Activated CD4-positive, alpha-beta memory T cell treated with anti-CD3 and anti-CD28 coated beads for 36 hours (primary cell): ENCODE data around the gene SLCO4A1. TPM values are rescaled to one million over a fixed set of nuclear protein-coding genes. Genes with fewer than 3 reads are reported as not detected.

Experiments
- CTCF ChIA-PET: fragments of 350-600 bp; sonication (Branson Sonifier 250); formaldehyde crosslinking; loops from one replicate; lab custom pipeline; 2021; ENCODE audit warnings: antibody characterized with exemption, inconsistent platforms; lab: Charles Lee
- POLR2A ChIA-PET: fragments of 350-600 bp; sonication (Branson Sonifier 250); formaldehyde crosslinking; loops from one replicate; lab custom pipeline; 2021; ENCODE audit warnings: antibody characterized with exemption; lab: Charles Lee
- DNase-seq: peaks from one replicate; pipeline ENCODE4 v3.0.0-alpha.2; 2020
- H3K27ac Mint-ChIP-seq: one replicate; pipeline ENCODE4 v1.8.0; 2021; ENCODE audit warnings: mixed read lengths
- H3K27me3 Mint-ChIP-seq: one replicate; pipeline ENCODE4 v1.8.0; 2021; ENCODE audit warnings: mixed read lengths
- H3K36me3 Mint-ChIP-seq: one replicate; pipeline ENCODE4 v1.8.0; 2021; ENCODE audit warnings: mixed read lengths
- H3K4me1 Mint-ChIP-seq: one replicate; pipeline ENCODE4 v1.8.0; 2021; ENCODE audit warnings: low read depth, mixed read lengths
- H3K4me3 Mint-ChIP-seq: one replicate; pipeline ENCODE4 v1.8.0; 2021; ENCODE audit warnings: mild to moderate bottlenecking, mixed read lengths
- H3K9me3 Mint-ChIP-seq: one replicate; pipeline ENCODE4 v1.8.0; 2021; ENCODE audit warnings: mixed read lengths
- intact Hi-C: fragments of 100-400 bp; cut with micrococcal nuclease; formaldehyde crosslinking; loops from one replicate; pipeline ENCODE4 v1.15.1; 2023
- total RNA-seq, 2 experiments: library from RNA; stranded (reverse); gene quantifications; one replicate each; pipeline ENCODE4 v1.2.3, GENCODE V29; 2021

The SLCO4A1 gene
- total RNA-seq, 2 experiments from 2014 or later: 29.6 to 30.7 TPM

DNA sequence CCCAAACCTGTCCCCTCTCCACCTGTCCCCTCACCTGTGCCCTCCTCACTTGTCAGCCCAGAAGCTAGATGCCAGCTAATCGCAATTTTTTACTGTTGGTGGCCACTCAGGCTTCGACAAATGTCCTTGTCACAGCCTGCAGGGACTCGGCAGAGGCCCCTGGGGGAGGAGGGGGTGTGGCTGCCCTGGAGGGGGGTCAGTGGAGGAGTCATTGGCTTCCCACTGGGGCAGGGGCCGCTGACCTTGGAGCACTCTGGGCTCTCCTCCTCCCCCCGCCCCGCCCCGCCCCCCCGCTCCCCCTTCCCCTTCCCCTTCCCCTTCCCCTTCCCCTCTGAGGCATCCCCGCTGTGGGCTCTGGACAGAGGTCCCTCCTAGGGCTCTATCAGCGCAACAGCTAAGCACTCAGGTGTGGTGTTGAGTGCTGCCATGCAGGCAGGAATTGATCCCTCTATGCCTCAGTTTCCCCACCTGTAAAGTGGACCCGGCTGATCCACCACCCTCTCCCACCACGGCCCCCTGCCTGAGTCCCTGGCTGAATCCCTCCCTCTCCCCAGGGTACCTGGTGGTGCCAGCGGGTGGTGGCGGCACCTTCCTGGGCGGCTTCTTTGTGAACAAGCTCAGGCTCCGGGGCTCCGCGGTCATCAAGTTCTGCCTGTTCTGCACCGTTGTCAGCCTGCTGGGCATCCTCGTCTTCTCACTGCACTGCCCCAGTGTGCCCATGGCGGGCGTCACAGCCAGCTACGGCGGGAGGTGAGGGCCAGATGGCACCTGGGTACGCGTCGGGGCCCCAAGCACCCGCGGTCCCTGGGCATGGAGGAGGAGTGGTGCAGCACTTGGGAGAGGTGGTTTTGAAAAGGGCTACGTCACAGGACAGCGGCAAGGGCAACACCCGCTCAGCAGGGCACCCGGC is 23.8 kb downstream of the SLCO4A1 start:
- Mint-ChIP-seq H3K4me3 (no peak overlapping the region), H3K9me3 (no peaks in the 10 kb centered on the region), H3K27ac (no peak overlapping the region), H3K27me3 (no peaks in the 10 kb centered on the region), H3K4me1 (no peaks in the 10 kb centered on the region), H3K36me3 (peaks cover 15% of the 10 kb centered on the region)
- ChIA-PET POLR2A (interaction anchor here (0.6 kb wide), 1 partner anchor 68 kb away, joined by 3 read pairs; no protein-coding TSS in a partner anchor), CTCF (interaction anchor here (1.4 kb wide), 1 partner anchor 125 kb away, joined by 9 read pairs; no protein-coding TSS in a partner anchor)
- intact Hi-C loops: no loop called here
- DNase-seq: no peak

DNA sequence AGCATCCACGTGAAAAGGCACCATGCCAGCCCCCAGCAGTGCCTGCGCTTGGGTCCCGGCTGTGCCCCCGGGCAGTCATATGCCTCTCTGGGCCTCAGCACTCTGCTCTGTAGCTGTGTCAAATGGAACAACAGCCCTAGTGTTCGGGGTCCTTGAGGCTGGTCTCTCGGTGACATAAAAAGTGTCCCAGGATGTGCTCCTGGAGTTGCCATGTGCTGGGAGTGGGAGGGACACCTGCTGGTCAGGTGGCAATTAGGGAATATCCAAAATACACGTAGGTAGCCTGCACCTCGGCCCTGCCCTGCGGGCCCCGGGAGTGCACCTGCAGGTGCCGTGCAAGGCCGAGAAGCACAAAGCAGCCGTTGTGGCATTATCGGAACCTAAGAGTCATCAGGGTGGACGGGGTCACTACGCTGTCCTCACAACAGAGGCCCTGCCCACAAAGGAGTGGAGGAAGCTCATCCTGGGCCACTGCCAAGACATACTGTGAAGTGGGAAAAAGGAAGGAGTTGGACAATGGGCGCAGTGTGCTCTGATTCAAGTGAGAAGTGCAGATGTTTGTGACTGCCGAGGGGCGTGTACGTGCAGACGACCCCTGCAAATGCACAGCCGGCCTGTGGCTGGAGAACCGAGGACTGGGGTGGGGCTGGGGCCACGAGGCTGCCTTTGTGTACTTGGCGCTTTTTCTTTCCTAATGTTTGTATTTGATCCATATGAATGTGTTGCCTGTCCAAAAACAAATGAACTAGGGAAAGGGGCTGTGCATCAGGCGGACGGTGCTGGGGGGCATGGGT is 24.6 kb downstream of the SLCO4A1 start:
- CTCF ChIA-PET: interaction anchor here (0.8 to 1.4 kb wide), 3 partner anchors 19 to 125 kb away, joined by 3 to 9 read pairs (median 7); no protein-coding TSS in a partner anchor
- Mint-ChIP-seq H3K4me1 (no peaks in the 10 kb centered on the region), H3K4me3 (no peak overlapping the region), H3K9me3 (no peaks in the 10 kb centered on the region), H3K27me3 (no peaks in the 10 kb centered on the region), H3K27ac (no peak overlapping the region), H3K36me3 (peaks cover 21% of the 10 kb centered on the region)
- no peak for DNase-seq
- intact Hi-C loops: no loop called here
- POLR2A ChIA-PET: no interaction called here

DNA sequence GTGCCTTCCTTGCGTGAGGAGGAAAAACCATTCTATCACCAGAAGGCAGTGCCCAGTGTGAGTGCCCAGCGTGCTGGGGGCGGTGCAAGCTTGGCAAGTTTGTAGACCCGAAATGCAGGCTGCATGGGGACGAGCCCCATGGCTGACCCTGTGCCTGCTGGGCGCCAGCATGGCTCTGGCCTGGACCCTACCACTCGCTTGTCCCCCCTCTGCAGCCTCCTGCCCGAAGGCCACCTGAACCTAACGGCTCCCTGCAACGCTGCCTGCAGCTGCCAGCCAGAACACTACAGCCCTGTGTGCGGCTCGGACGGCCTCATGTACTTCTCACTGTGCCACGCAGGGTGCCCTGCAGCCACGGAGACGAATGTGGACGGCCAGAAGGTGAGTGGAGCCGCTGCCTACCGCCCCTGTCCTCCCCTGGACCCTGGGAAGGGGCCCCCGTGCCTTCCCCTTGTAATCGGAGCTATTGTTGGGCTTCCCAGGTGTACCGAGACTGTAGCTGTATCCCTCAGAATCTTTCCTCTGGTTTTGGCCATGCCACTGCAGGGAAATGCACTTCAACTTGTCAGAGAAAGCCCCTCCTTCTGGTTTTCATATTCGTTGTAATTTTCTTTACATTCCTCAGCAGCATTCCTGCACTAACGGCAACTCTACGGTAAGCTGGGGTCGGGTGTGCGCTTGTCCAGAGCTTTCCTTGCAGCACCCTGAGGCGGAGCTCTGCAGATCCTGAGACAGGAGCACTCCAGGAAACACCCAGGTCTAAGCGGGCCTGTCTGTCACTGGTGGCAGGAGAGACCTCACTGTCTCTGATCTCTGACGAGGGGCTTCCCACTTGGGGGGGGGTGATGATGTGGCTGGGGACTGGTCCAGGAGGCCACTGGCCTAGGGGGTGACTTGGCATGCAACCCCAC is 25.5 kb downstream of the SLCO4A1 start:
- DNase-seq: no peak
- ChIA-PET CTCF (interaction anchor here (0.8 to 1.2 kb wide), 2 partner anchors 18 to 124 kb away, joined by 3 to 7 read pairs; no protein-coding TSS in a partner anchor), POLR2A (no interaction called here)
- H3K27me3 Mint-ChIP-seq: no peaks in the 10 kb centered on the region
- H3K4me1 Mint-ChIP-seq: no peaks in the 10 kb centered on the region
- H3K27ac Mint-ChIP-seq: no peak overlapping the region
- no peak overlapping the region for H3K4me3 Mint-ChIP-seq
- H3K9me3 Mint-ChIP-seq: no peaks in the 10 kb centered on the region
- intact Hi-C loops: no loop called here
- peaks cover 25% of the 10 kb centered on the region for H3K36me3 Mint-ChIP-seq

DNA sequence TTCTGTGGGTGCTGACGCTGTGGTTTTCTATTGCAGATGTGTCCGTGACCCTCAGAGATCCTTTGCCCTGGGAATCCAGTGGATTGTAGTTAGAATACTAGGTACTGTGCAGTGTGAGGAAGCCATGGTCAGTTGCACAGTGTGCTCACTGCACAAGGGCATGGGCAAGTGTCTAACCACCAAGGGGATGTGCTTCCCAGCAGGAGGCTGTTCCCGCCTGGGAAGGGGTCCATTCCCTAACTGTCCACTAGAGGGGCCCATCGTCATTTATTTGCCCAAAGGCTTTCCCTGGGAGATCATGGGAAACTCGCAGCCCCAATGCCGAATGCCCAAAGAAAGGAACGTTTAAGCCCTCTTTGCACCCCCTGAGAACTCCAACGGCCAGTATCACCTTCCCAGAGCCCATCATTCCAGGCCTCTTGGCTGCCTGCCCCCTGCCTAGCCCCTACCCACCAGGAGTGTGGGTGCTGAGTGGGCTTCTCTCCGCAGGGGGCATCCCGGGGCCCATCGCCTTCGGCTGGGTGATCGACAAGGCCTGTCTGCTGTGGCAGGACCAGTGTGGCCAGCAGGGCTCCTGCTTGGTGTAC is 26.2 kb downstream of the SLCO4A1 start:
- Mint-ChIP-seq H3K4me3 (no peak overlapping the region), H3K4me1 (no peaks in the 10 kb centered on the region), H3K27ac (no peak overlapping the region), H3K9me3 (no peaks in the 10 kb centered on the region), H3K36me3 (peaks cover 25% of the 10 kb centered on the region), H3K27me3 (no peaks in the 10 kb centered on the region)
- peak; percentile 45 for DNase-seq
- ChIA-PET POLR2A (no interaction called here), CTCF (interaction anchor here (1.2 to 1.4 kb wide), 2 partner anchors 123 kb away, joined by 7 to 9 read pairs; no protein-coding TSS in a partner anchor)
- intact Hi-C loops: no loop called here

DNA sequence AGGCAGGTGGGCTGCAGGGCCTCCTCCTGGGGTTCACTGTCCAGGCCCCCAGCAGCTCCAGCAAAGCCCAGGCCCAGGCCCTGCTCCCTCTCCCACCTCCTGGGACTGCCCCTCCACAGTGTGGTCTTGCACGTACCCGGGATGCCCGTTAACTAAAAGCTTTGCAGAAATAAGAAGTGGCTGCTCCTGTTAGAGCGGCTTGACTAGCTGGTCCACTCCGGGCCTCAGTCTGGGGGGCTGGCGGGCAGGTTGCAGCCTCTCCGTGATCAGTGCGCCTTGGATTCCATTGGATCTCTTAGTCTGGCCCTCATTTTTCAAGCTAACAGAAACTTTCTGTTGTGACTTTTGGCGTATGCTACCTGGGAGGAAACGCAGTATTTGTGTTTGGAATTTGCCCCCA is 26.9 kb downstream of the SLCO4A1 start:
- no peak for DNase-seq
- no peak overlapping the region for H3K27ac Mint-ChIP-seq
- no peaks in the 10 kb centered on the region for H3K4me1 Mint-ChIP-seq
- H3K36me3 Mint-ChIP-seq: peaks cover 25% of the 10 kb centered on the region
- no peak overlapping the region for H3K4me3 Mint-ChIP-seq
- ChIA-PET CTCF (interaction anchor here (0.9 to 1.4 kb wide), 3 partner anchors 121 to 139 kb away, joined by 6 to 9 read pairs (median 8); no protein-coding TSS in a partner anchor), POLR2A (no interaction called here)
- H3K27me3 Mint-ChIP-seq: no peaks in the 10 kb centered on the region
- intact Hi-C loops: no loop called here
- H3K9me3 Mint-ChIP-seq: no peaks in the 10 kb centered on the region

DNA sequence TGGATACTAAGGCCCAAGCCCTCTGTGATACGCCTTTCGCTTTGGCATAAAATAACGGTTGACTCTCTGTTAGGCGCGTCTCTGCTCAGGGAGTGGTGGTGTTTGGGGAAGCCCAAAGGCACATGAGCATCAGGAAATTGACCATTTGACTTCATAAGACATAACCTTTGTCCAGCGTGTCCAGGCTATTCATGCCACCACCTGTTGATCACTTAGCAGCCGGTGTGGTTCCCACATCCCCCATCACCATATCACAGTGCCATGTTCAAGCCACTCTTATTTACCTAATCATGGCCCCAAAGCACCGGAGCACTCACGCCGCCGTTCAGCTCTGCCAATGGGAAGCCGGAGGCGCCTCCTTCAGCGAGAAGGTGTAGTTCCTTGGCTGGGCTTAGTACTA is 27.9 kb downstream of the SLCO4A1 start:
- H3K4me3 Mint-ChIP-seq: no peak overlapping the region
- POLR2A ChIA-PET: no interaction called here
- intact Hi-C loops: no loop called here
- DNase-seq: no peak
- no peaks in the 10 kb centered on the region for H3K27me3 Mint-ChIP-seq
- H3K36me3 Mint-ChIP-seq: peaks cover 25% of the 10 kb centered on the region
- CTCF ChIA-PET: interaction anchor here (0.9 to 1.4 kb wide), 2 partner anchors 120 to 122 kb away, joined by 6 to 9 read pairs; no protein-coding TSS in a partner anchor
- no peaks in the 10 kb centered on the region for H3K4me1 Mint-ChIP-seq
- H3K9me3 Mint-ChIP-seq: no peaks in the 10 kb centered on the region
- H3K27ac Mint-ChIP-seq: no peak overlapping the region

DNA sequence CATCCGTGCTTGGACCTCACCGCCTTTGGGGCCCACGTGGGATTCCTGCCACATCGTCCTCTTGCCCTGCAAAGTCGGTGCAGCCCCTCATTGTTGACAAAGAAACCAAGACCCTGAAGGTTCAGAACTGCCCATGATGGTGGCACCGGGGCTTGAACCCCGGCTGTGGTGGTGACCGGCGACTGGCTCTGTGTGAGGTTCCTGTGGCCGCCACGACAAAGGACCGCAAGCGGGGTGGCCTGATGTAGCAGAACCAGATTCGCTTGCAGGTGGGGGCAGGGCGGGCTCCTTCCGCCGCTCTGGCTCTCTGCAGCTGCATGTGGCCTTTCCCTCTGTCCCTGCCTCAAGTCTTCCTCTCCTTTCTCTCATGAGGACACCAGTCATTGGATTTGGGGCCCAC is 28.7 kb downstream of the SLCO4A1 start:
- H3K27ac Mint-ChIP-seq: no peak overlapping the region
- no peak for DNase-seq
- H3K27me3 Mint-ChIP-seq: no peaks in the 10 kb centered on the region
- ChIA-PET POLR2A (no interaction called here), CTCF (no interaction called here)
- no peak overlapping the region for H3K4me3 Mint-ChIP-seq
- intact Hi-C loops: no loop called here
- no peaks in the 10 kb centered on the region for H3K4me1 Mint-ChIP-seq
- H3K9me3 Mint-ChIP-seq: no peaks in the 10 kb centered on the region
- peaks cover 25% of the 10 kb centered on the region for H3K36me3 Mint-ChIP-seq

DNA sequence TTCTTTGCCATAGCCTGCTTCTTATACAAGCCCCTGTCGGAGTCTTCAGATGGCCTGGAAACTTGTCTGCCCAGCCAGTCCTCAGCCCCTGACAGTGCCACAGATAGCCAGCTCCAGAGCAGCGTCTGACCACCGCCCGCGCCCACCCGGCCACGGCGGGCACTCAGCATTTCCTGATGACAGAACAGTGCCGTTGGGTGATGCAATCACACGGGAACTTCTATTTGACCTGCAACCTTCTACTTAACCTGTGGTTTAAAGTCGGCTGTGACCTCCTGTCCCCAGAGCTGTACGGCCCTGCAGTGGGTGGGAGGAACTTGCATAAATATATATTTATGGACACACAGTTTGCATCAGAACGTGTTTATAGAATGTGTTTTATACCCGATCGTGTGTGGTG is 29.5 kb downstream of the SLCO4A1 start:
- no peaks in the 10 kb centered on the region for H3K4me1 Mint-ChIP-seq
- ChIA-PET CTCF (no interaction called here), POLR2A (no interaction called here)
- intact Hi-C loops: no loop called here
- no peak overlapping the region for H3K27ac Mint-ChIP-seq
- no peaks in the 10 kb centered on the region for H3K9me3 Mint-ChIP-seq
- no peak for DNase-seq
- H3K27me3 Mint-ChIP-seq: no peaks in the 10 kb centered on the region
- peaks cover 25% of the 10 kb centered on the region for H3K36me3 Mint-ChIP-seq
- H3K4me3 Mint-ChIP-seq: no peak overlapping the region

DNA sequence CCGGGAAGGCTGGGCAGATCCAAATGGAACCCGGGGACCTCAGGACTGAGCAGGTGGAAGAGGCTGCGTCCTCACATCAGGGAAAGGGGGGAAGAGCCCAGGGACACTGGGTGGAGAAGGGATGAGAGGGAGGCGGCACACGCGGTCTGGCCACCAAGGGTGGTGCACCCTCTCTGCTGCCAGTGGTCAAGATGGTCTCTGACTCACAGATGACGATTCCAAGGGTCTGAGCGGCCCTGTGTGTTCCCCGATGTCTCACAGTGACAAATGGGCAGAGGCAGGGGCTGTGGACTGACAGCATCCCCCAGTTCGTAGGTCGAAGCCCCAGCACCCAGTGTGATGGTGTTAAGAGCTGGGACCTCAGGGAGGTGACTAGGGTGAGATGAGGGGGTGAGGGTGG is 32.1 kb downstream of the SLCO4A1 start:
- intact Hi-C loops: no loop called here
- POLR2A ChIA-PET: interaction anchor here (0.7 kb wide), 1 partner anchor 31 kb away, joined by 3 read pairs; the partner anchor contains the start of gene SLCO4A1
- CTCF ChIA-PET: interaction anchor here (2.8 kb wide), 1 partner anchor 117 kb away, joined by 7 read pairs; no protein-coding TSS in a partner anchor
- no peaks in the 10 kb centered on the region for H3K4me1 Mint-ChIP-seq
- no peaks in the 10 kb centered on the region for H3K27me3 Mint-ChIP-seq
- no peak for DNase-seq
- no peak overlapping the region for H3K27ac Mint-ChIP-seq
- peaks cover 15% of the 10 kb centered on the region for H3K36me3 Mint-ChIP-seq
- no peak overlapping the region for H3K4me3 Mint-ChIP-seq
- H3K9me3 Mint-ChIP-seq: no peaks in the 10 kb centered on the region

DNA sequence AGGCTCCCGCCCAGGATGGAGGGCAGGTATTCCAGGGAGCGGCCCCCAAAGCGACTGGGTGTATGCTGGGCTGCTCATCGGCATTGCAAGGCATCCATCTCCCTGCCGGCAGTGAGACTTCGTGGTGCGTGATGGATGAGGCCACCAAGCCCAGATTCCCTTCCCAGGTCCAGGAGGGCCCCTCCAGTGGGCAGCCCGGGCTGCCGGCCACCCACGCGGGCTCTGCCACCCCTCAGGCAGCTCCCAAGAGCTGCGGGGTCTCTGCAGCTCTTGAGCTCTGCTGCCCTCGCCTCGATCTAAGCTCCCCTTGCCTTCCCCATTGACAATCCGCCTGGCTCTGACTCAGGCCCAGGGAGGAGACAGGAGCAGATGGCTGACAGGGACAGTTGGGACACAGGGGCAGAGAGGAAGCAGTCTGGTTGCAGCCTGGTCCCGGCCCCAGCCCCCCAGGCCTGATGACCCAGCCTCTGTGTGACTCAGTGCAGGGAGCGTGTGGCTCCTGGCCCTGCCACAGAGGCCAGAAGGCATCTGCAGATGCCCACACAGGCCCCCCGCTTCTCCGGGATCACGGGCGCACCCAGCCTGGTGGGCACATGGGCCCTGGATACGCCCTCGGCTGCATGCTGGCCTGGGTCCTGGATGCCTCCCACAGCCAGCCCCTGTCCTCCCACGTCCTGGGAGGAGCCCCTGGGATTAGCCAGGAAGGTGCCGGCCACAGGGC is 33.0 kb downstream of the SLCO4A1 start:
- ChIA-PET POLR2A (no interaction called here), CTCF (interaction anchor here (2.8 kb wide), 1 partner anchor 116 kb away, joined by 7 read pairs; no protein-coding TSS in a partner anchor)
- no peaks in the 10 kb centered on the region for H3K4me1 Mint-ChIP-seq
- H3K36me3 Mint-ChIP-seq: peaks cover 12% of the 10 kb centered on the region
- no peaks in the 10 kb centered on the region for H3K27me3 Mint-ChIP-seq
- H3K4me3 Mint-ChIP-seq: no peak overlapping the region
- no peaks in the 10 kb centered on the region for H3K9me3 Mint-ChIP-seq
- no peak for DNase-seq
- intact Hi-C loops: no loop called here
- no peak overlapping the region for H3K27ac Mint-ChIP-seq
